Chondrocyte (in vitro differentiated cells): ENCODE measurements around the gene KDM4B. TPM values are rescaled to one million over a fixed set of nuclear protein-coding genes. Genes with fewer than 3 reads are reported as not detected.

ENCODE experiments used
- DNase-seq: peaks from one replicate; pipeline ENCODE4 v3.0.0; 2021; ENCODE audit warnings: mixed read lengths, low spot score
- H3K27ac Mint-ChIP-seq: one replicate; pipeline ENCODE4 v1.8.0; 2021; ENCODE audit warnings: mild to moderate bottlenecking, moderate library complexity, mixed read lengths; ENCODE audit not compliant: unreplicated experiment
- H3K27me3 Mint-ChIP-seq: 2 replicates; pipeline ENCODE4 v1.8.0; 2021; ENCODE audit warnings: low read depth, mixed read lengths
- H3K36me3 Mint-ChIP-seq: 2 replicates; pipeline ENCODE4 v1.8.0; 2021; ENCODE audit warnings: low read depth, mixed read lengths
- H3K4me1 Mint-ChIP-seq: 2 replicates; pipeline ENCODE4 v1.8.0; 2021; ENCODE audit warnings: low read depth, mild to moderate bottlenecking, mixed read lengths
- H3K4me3 Mint-ChIP-seq: one replicate; pipeline ENCODE4 v1.8.0; 2021; ENCODE audit warnings: mild to moderate bottlenecking, moderate library complexity, mixed read lengths; ENCODE audit not compliant: unreplicated experiment
- H3K9me3 Mint-ChIP-seq: 2 replicates; pipeline ENCODE4 v1.8.0; 2021; ENCODE audit warnings: low read depth, mixed read lengths
- total RNA-seq: library from RNA; stranded (reverse); gene quantifications from 3 replicates; pipeline ENCODE4 v1.2.1, GENCODE V29; 2021
- TF ChIP-seq, protein P1 (sequence below): fragments of 200-600 bp; sonication (generic); IDR thresholded peaks from 2 replicates; pipeline ENCODE4 v1.5.0; 2021; ENCODE audit warnings: antibody characterized with exemption, mild to moderate bottlenecking, moderate library complexity

Gene KDM4B
- total RNA-seq, 1 donor from 2014 or later = 52.2 TPM

DNA sequence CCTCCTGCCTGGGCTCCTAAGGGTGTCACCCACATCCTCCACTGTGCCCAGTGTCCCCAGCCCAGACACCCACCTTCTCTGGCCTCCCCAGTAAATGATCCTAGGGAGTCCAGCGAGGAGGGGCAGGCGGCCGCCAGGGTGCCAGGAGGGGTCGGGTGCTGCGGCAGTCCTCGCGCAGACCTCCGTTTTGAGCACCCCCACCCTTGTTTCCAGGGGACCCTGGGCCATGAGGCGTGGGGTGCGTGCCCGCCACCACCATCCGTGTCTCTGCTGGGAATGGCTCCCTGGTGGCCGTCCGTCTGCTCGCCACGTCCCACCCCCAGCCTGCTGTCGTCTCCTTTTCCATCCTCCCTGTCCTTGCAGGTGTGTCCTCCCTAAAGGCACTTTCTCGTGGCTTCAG is 133.0 kb downstream of the KDM4B start:
- TF ChIP-seq, protein P1, sequence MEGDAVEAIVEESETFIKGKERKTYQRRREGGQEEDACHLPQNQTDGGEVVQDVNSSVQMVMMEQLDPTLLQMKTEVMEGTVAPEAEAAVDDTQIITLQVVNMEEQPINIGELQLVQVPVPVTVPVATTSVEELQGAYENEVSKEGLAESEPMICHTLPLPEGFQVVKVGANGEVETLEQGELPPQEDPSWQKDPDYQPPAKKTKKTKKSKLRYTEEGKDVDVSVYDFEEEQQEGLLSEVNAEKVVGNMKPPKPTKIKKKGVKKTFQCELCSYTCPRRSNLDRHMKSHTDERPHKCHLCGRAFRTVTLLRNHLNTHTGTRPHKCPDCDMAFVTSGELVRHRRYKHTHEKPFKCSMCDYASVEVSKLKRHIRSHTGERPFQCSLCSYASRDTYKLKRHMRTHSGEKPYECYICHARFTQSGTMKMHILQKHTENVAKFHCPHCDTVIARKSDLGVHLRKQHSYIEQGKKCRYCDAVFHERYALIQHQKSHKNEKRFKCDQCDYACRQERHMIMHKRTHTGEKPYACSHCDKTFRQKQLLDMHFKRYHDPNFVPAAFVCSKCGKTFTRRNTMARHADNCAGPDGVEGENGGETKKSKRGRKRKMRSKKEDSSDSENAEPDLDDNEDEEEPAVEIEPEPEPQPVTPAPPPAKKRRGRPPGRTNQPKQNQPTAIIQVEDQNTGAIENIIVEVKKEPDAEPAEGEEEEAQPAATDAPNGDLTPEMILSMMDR = no peak
- no peak for DNase-seq
- no peaks in the 10 kb centered on the region for H3K27me3 Mint-ChIP-seq
- peaks cover 24% of the 10 kb centered on the region for H3K9me3 Mint-ChIP-seq
- no peak overlapping the region for H3K27ac Mint-ChIP-seq
- H3K36me3 Mint-ChIP-seq = peaks cover 27% of the 10 kb centered on the region
- peaks cover 16% of the 10 kb centered on the region for H3K4me1 Mint-ChIP-seq
- no peak overlapping the region for H3K4me3 Mint-ChIP-seq

GRCh38 chr19:5102520-5102919 is 133.6 kb downstream of the KDM4B start:
- H3K27me3 Mint-ChIP-seq = no peaks in the 10 kb centered on the region
- H3K4me3 Mint-ChIP-seq = no peak overlapping the region
- peaks cover 27% of the 10 kb centered on the region for H3K36me3 Mint-ChIP-seq

DNA sequence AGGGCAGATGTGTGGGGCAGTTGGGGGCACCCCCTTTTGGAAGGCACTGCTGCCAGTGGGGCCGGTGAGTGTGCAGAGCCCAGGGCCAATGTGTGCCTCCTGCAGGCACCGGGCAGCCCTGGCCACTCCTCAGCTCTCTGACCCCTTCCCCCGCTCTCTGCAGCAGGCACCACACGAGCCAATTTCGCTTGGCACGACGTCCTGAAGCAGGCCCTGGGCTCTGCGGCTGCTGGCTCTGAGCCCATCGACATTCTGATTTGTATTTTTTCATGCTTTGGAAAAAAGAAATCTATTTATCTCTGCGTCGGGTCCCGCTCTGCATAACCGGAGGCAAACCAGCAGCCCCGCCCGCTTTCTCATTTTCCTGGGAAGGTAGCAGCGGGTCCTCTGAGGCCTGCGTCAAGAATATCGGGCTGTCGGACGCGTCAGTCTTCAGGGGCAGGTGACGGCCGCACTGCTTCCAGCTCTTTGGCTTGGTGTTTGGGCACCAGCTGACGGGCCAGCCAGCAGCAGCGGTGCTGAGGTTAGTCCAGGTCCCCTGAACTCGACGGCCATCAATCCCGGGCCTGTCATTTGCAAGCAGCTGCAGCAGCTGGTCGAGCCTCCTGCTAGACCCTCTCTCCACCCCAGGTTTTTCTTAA is 134.3 kb downstream of the KDM4B start:
- Mint-ChIP-seq H3K36me3 (peaks cover 25% of the 10 kb centered on the region), H3K9me3 (peaks cover 23% of the 10 kb centered on the region), H3K4me3 (no peak overlapping the region), H3K27me3 (no peaks in the 10 kb centered on the region), H3K27ac (peak overlapping the region; percentile 41), H3K4me1 (peaks cover 26% of the 10 kb centered on the region)
- TF ChIP-seq, protein P1 = no peak
- DNase-seq = no peak

More at GRCh38 chr19:5102520-5102919, 133.6 kb downstream of the KDM4B start:
- Mint-ChIP-seq H3K4me1 (peaks cover 23% of the 10 kb centered on the region), H3K9me3 (peaks cover 24% of the 10 kb centered on the region), H3K27ac (no peak overlapping the region)
- no peak for DNase-seq
- TF ChIP-seq, protein P1 = no peak

DNA sequence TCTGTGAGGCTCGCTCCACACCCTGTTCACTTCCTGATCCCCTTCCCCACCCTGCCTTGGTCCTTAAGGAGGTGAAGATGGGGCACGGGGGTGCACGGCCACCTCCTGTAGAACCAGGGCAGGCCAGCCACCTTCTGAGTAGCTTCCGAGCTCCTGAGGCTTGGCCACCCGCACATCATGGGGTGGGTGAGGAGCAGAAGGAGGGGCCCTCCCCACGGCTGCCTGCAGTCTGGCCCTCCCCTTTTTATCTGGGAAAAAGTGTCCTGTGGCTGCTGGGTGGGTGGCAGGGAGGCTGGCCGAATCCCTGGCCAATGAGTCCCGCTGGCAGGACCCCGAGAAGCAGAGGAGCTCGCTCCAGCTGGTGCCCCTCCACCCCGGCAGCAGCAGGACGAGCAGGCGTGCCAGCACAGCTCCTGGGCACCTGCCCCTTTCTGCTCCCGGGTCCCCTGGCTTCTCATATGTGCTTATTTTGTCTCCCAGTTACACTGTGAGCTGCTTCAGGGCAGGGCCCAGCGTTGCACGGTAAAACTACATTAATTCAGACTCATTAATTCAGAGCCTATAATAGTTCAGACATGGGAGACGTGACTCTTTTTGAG is 135.0 kb downstream of the KDM4B start:
- peaks cover 21% of the 10 kb centered on the region for H3K36me3 Mint-ChIP-seq
- H3K27ac Mint-ChIP-seq = peak overlapping the region; percentile 41
- TF ChIP-seq, protein P1 = no peak
- H3K9me3 Mint-ChIP-seq = peaks cover 17% of the 10 kb centered on the region
- no peak overlapping the region for H3K4me3 Mint-ChIP-seq
- peaks cover 29% of the 10 kb centered on the region for H3K4me1 Mint-ChIP-seq
- no peaks in the 10 kb centered on the region for H3K27me3 Mint-ChIP-seq
- DNase-seq = no peak

- Mint-ChIP-seq H3K27ac (no peak overlapping the region), H3K27me3 (no peaks in the 10 kb centered on the region), H3K9me3 (peaks cover 8% of the 10 kb centered on the region), H3K36me3 (peaks cover 11% of the 10 kb centered on the region), H3K4me1 (peaks cover 29% of the 10 kb centered on the region), H3K4me3 (no peak overlapping the region)
- TF ChIP-seq, protein P1 = no peak
- DNase-seq = no peak
Measured at GRCh38 chr19:5104871-5105351, 136.0 kb downstream of the KDM4B start.
